Suprapubic skin (tissue), 4 donors: ENCODE measurements around the gene ZNF483.

Source experiments
- CTCF ChIP-seq, 2 donors: fragments of 200-600 bp in 1 of 2; fragments of 450-650 bp in 1 of 2; sonication (generic) in 1 of 2; IDR thresholded peaks; one replicate each; pipeline ENCODE4 v1.5.1; 2016 to 2019; ENCODE audit warnings: antibody characterized with exemption in 2 of 2, mild to moderate bottlenecking in 1 of 2, moderate library complexity in 1 of 2
- EP300 ChIP-seq: sonication (generic); formaldehyde crosslinking; IDR thresholded peaks from one replicate; pipeline ENCODE4 v1.6.1; 2017; ENCODE audit warnings: antibody characterized with exemption
- POLR2A ChIP-seq, 2 donors: fragments of 450-650 bp; IDR thresholded peaks; one replicate each; pipeline ENCODE4 v1.6.1; 2017; ENCODE audit warnings: antibody characterized with exemption in 2 of 2, mild to moderate bottlenecking in 2 of 2, moderate library complexity in 2 of 2
- POLR2AphosphoS5 ChIP-seq, 3 donors: sonication (generic); formaldehyde crosslinking; IDR thresholded peaks; one replicate each; pipeline ENCODE4 v1.6.1; 2017; ENCODE audit warnings: antibody characterized with exemption in 3 of 3

- no peak for TF ChIP-seq CTCF (IDR thresholded peaks at IDR 0.05)
- no peak for TF ChIP-seq POLR2A (IDR thresholded peaks at IDR 0.05)
- TF ChIP-seq POLR2AphosphoS5 (IDR thresholded peaks at IDR 0.05): no peak
- no peak for TF ChIP-seq EP300
Measured at GRCh38 chr9:111604054-111604615, 79.2 kb downstream of the ZNF483 start.
